T-cell (primary cell): ENCODE data around the gene PARP14. TPM values are rescaled to one million over a fixed set of nuclear protein-coding genes. Genes with fewer than 3 reads are reported as not detected.
"Not testable (repeated sequence)": the region's sequence is repeated elsewhere in the genome, so short reads cannot be mapped to it uniquely, and the experiment has no call there.

ENCODE experiments used
- ATAC-seq, 4 experiments: fragments of 200-7000 bp in 3 of 4; fragments of 150-1000 bp in 1 of 4; cut with Tn5 transposase; replicated peaks in 1 of 4; 1 replicate in 3 of 4; 2 replicates in 1 of 4; pipeline ENCODE4 v1.10.0; 2021; ENCODE audit warnings: moderate library complexity in 3 of 4, mild to moderate bottlenecking in 2 of 4, moderate number of reproducible peaks in 1 of 4
- CTCF ChIA-PET, 2 donors: fragments of 300-600 bp; sonication (Branson Sonifier 250); formaldehyde crosslinking; loops; one replicate each; lab custom pipeline; 2022; ENCODE audit warnings: antibody characterized with exemption in 2 of 2; lab: Charles Lee
- POLR2A ChIA-PET, 2 donors: fragments of 300-600 bp; sonication (Branson Sonifier 250); formaldehyde crosslinking; loops; one replicate each; lab custom pipeline; 2022; ENCODE audit warnings: antibody characterized with exemption in 2 of 2; lab: Charles Lee
- DNase-seq, 35 experiments: peaks; one replicate each; pipeline versions ENCODE4 v3.0.0 to v3.0.0-alpha.2; 2013 to 2023
- H3K27ac ChIP-seq: one replicate; pipeline ENCODE4 v1.5.1; 2013; ENCODE audit warnings: low read length
- H3K27me3 ChIP-seq, 2 experiments: replicated peaks in 1 of 2; 1 replicate in 1 of 2; 2 replicates in 1 of 2; pipeline versions ENCODE4 v1.6.1 to v1.7.0; 2013; ENCODE audit warnings: low read length in 1 of 2, mixed read lengths in 1 of 2; ENCODE audit not compliant: control insufficient read depth in 2 of 2, insufficient read depth in 2 of 2; ENCODE audit errors: extremely low read depth in 1 of 2
- H3K36me3 ChIP-seq, 2 donors: 1 replicate in 1 of 2; 2 replicates in 1 of 2; pipeline versions ENCODE4 v1.6.1 to v1.7.0; 2013; ENCODE audit warnings: low read length in 1 of 2; ENCODE audit not compliant: control insufficient read depth in 2 of 2, insufficient read depth in 1 of 2; ENCODE audit errors: extremely low read depth in 1 of 2
- H3K4me1 ChIP-seq, 2 experiments: 1 replicate in 1 of 2; 2 replicates in 1 of 2; pipeline versions ENCODE4 v1.6.1 to v1.7.0; 2013; ENCODE audit warnings: low read length in 2 of 2, mixed read lengths in 1 of 2; ENCODE audit not compliant: insufficient read depth in 2 of 2, control insufficient read depth in 1 of 2; ENCODE audit errors: extremely low read depth in 1 of 2
- H3K4me3 ChIP-seq, 2 donors: 1 replicate in 1 of 2; 2 replicates in 1 of 2; pipeline versions ENCODE4 v1.5.1 to v1.7.0; 2013; ENCODE audit warnings: mild to moderate bottlenecking in 2 of 2, low read length in 1 of 2, moderate library complexity in 1 of 2; ENCODE audit not compliant: control insufficient read depth in 1 of 2; ENCODE audit errors: extremely low read depth in 1 of 2
- H3K9me3 ChIP-seq: 2 replicates; pipeline ENCODE4 v1.7.0; 2013
- H3K27ac Mint-ChIP-seq, 2 donors: one replicate each; pipeline ENCODE4 v1.8.0; 2020 to 2021; ENCODE audit warnings: mild to moderate bottlenecking in 2 of 2, mixed read lengths in 2 of 2
- H3K27me3 Mint-ChIP-seq, 2 donors: one replicate each; pipeline ENCODE4 v1.8.0; 2021 to 2022; ENCODE audit warnings: mixed read lengths in 2 of 2
- H3K36me3 Mint-ChIP-seq: one replicate; pipeline ENCODE4 v1.8.0; 2021; ENCODE audit warnings: mixed read lengths
- H3K4me1 Mint-ChIP-seq, 3 donors: one replicate each; pipeline ENCODE4 v1.8.0; 2020 to 2022; ENCODE audit warnings: mixed read lengths in 3 of 3, mild to moderate bottlenecking in 1 of 3
- H3K4me3 Mint-ChIP-seq, 3 donors: one replicate each; pipeline ENCODE4 v1.8.0; 2020 to 2022; ENCODE audit warnings: mild to moderate bottlenecking in 3 of 3, mixed read lengths in 3 of 3, moderate library complexity in 3 of 3
- H3K9me3 Mint-ChIP-seq, 3 donors: one replicate each; pipeline ENCODE4 v1.8.0; 2020 to 2022; ENCODE audit warnings: mixed read lengths in 3 of 3
- WGBS: methylation state at CpG from one replicate; pipeline ENCODE4 v1.1.5; 2013; ENCODE audit warnings: missing lambda C conversion rate; ENCODE audit not compliant: insufficient coverage; 5-methylcytosine and 5-hydroxymethylcytosine counted together
- total RNA-seq, 35 experiments: library from RNA in 6 of 35; stranded (reverse) in 6 of 35; fragments of 120-200 nt in 1 of 35; gene quantifications; one replicate each; pipeline versions ENCODE4 v1.2.1 to v1.2.4 and lab custom pipeline; 2013 to 2026

PARP14 gene
- total RNA-seq, 5 donors from 2014 or later (not counting 1 experiment from before 2014, with no cell fraction given) = 46.9 to 70.2 (median 47.9) TPM

DNA sequence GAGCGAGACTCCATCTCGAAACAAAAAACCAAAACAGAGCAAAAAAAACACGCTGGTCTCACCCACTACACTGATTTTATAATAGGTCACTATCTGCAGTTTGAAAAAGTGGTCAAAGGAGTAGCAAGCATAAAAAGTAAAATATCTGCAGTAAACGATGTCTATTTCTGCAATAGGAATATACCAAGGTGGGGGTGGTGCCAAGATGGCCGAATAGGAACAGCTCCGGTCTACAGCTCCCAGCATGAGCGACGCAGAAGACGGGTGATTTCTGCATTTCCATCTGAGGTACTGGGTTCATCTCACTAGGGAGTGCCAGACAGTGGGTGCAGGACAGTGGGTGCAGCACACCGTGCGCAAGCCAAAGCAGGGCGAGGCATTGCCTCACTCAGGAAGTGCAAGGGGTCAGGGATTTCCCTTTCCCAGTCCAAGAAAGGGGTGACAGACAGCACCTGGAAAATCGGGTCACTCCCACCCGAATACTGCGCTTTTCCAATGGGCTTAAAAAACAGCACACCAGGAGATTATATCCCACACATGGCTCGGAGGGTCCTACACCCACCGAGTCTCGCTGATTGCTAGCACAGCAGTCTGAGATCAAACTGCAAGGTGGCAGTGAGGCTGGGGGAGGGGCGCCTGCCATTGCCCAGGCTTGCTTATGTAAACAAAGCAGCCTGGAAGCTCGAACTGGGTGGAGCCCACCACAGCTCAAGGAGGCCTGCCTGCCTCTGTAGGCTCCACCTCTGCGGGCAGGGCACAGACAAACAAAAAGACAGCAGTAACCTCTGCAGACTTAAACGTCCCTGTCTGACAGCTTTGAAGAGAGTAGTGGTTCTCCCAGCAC is 52.3 kb downstream of the PARP14 start:
- H3K27me3 Mint-ChIP-seq, H3K27me3 ChIP-seq, H3K27ac ChIP-seq, H3K9me3 Mint-ChIP-seq, H3K27ac Mint-ChIP-seq, H3K4me1 Mint-ChIP-seq, H3K4me1 ChIP-seq, H3K4me3 Mint-ChIP-seq, H3K4me3 ChIP-seq, DNase-seq, ATAC-seq, H3K36me3 ChIP-seq, H3K9me3 ChIP-seq: not testable (repeated sequence)
- CTCF ChIA-PET = interaction anchor here in 1 of 2 donors (0.6 kb wide), 2 partner anchors 12 to 38 kb away, joined by 3 to 4 read pairs; no protein-coding TSS in a partner anchor
- WGBS = 80% methylated on average over 2 of the region's 22 CpGs
- H3K36me3 Mint-ChIP-seq = peaks cover 39% of the 10 kb centered on the region
- POLR2A ChIA-PET = interaction anchor here in 1 of 2 donors (0.7 kb wide), 1 partner anchor 46 kb away, joined by 5 read pairs; no protein-coding TSS in a partner anchor

DNA sequence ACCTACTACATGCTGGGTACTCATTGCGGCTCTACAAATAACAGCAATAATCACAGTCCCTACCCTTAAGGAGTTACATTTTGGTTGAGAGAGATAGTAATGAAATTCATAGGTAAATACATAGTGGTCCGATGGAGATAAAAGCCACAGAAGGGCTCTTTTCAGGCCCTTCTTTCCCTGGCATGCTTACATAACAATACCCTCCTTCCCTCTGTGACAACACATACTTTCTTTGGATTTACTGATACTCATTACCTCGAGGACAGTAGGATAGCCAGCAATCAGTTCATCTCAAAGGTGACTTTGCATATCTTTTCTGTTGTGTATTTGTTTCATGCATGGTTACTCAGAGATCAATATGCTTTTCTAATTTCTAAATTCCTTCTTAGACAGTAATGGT is 58.5 kb downstream of the PARP14 start:
- POLR2A ChIA-PET = no interaction called here

DNA sequence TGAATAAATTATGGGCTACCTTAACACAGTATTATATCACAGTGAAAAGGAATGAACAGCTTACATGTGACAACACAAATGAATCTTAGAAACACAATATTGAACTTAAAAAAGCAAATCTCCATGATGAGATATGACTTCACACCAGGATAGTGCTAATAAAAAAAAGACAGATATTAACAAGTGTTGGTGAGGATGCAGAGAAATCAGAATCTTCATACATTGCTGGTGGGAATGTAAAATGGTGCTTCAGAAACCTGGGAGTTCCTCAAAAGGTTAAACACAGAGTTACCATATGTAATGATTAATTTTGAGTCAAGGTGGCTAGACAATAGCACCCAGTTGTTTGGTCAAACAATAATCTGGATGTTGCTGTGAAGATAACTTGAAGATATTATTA is 61.6 kb downstream of the PARP14 start:
- ChIA-PET POLR2A (no interaction called here), CTCF (no interaction called here)
- H3K9me3 Mint-ChIP-seq = peaks cover 0 to 6% (median 0%) of the 10 kb centered on the region in 3 donors
- peaks cover 12 to 19% of the 10 kb centered on the region in 2 donors for H3K36me3 ChIP-seq
- H3K4me3 ChIP-seq = no peak overlapping the region
- no peak overlapping the region for H3K4me3 Mint-ChIP-seq
- no peak overlapping the region for H3K27ac Mint-ChIP-seq
- no peaks in the 10 kb centered on the region for H3K4me1 ChIP-seq
- no peak overlapping the region for H3K27ac ChIP-seq
- ATAC-seq (no peak), DNase-seq (no peak)
- no peaks in the 10 kb centered on the region for H3K27me3 ChIP-seq
- H3K27me3 Mint-ChIP-seq = no peaks in the 10 kb centered on the region
- peaks cover 68% of the 10 kb centered on the region for H3K36me3 Mint-ChIP-seq
- H3K9me3 ChIP-seq = no peaks in the 10 kb centered on the region
- no peaks in the 10 kb centered on the region for H3K4me1 Mint-ChIP-seq

More for the DNA sequence above, 58.5 kb downstream of the PARP14 start:
- Histone ChIP-seq H3K4me1 (no peaks in the 10 kb centered on the region), H3K4me3 (no peak overlapping the region), H3K27ac (no peak overlapping the region), H3K27me3 (no peaks in the 10 kb centered on the region), H3K9me3 (no peaks in the 10 kb centered on the region), H3K36me3 (peaks cover 12 to 19% of the 10 kb centered on the region in 2 donors)
- Mint-ChIP-seq H3K9me3 (peaks cover 0 to 6% (median 0%) of the 10 kb centered on the region in 3 donors), H3K4me1 (no peaks in the 10 kb centered on the region), H3K4me3 (no peak overlapping the region), H3K27me3 (no peaks in the 10 kb centered on the region), H3K36me3 (peaks cover 61% of the 10 kb centered on the region), H3K27ac (no peak overlapping the region)
- ATAC-seq (no peak), DNase-seq (no peak)
- CTCF ChIA-PET = no interaction called here
- WGBS = no CpG with 5 or more reads among the region's 3 CpGs

GRCh38 chr3:122743581-122744120 is 63.0 kb downstream of the PARP14 start:
- peaks cover 12 to 23% of the 10 kb centered on the region in 2 donors for H3K36me3 ChIP-seq
- POLR2A ChIA-PET = no interaction called here

DNA sequence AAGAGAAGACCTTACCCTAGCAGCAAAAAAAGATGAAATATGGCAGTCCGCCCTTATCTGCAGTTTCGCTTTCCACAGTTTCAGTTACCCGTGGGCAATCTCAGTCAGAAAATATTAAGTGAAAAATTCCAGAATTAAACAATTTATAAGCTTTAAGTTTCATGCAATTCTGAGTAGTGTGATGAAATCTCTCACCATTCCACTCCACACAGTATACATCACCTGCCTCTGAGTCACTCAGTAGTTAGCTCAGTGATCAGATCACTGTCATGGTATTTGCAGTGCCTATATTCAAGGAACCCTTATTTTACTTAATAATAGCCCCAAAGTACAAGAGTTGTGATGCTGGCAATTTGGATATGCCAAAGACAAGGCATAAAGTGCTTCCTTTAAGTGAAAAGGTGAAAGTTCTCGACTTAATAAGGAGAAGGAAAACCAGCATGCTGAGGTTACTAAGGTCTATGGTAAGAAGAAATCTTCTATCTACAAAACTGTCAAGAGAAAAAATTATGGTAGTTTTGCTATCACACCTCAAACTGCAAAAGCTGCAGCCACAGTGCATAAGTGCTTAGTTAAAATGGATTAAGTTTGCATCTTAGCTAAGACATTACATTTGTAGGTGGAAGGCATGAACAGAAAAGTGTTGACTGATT is 64.9 kb downstream of the PARP14 start:
- ATAC-seq (no peak), DNase-seq (no peak)
- H3K36me3 ChIP-seq = peaks cover 11 to 13% of the 10 kb centered on the region in 2 donors
- Mint-ChIP-seq H3K27ac (no peak overlapping the region), H3K36me3 (peaks cover 51% of the 10 kb centered on the region), H3K9me3 (peaks cover 0 to 6% (median 0%) of the 10 kb centered on the region in 3 donors), H3K27me3 (no peaks in the 10 kb centered on the region), H3K4me3 (no peak overlapping the region), H3K4me1 (no peaks in the 10 kb centered on the region)
- WGBS = no CpG with 5 or more reads among the region's 4 CpGs
- ChIA-PET POLR2A (interaction anchor here in 1 of 2 donors (0.6 kb wide), 1 partner anchor 330 kb away, joined by 4 read pairs; the partner anchor contains the start of gene WDR5B), CTCF (interaction anchor here (0.6 to 0.7 kb wide), 6 partner anchors 60 to 654 kb away, joined by 3 to 9 read pairs (median 4); no protein-coding TSS in a partner anchor)
- no peak overlapping the region for H3K27ac ChIP-seq
- H3K27me3 ChIP-seq = no peaks in the 10 kb centered on the region
- no peaks in the 10 kb centered on the region for H3K9me3 ChIP-seq
- H3K4me3 ChIP-seq = no peak overlapping the region
- H3K4me1 ChIP-seq = no peaks in the 10 kb centered on the region

More at GRCh38 chr3:122743581-122744120, 63.0 kb downstream of the PARP14 start:
- Mint-ChIP-seq H3K27me3 (no peaks in the 10 kb centered on the region), H3K4me3 (no peak overlapping the region), H3K27ac (no peak overlapping the region), H3K4me1 (no peaks in the 10 kb centered on the region), H3K36me3 (peaks cover 68% of the 10 kb centered on the region), H3K9me3 (peaks cover 0 to 6% (median 0%) of the 10 kb centered on the region in 3 donors)
- Histone ChIP-seq H3K4me1 (no peaks in the 10 kb centered on the region), H3K27ac (no peak overlapping the region), H3K4me3 (no peak overlapping the region), H3K9me3 (no peaks in the 10 kb centered on the region), H3K27me3 (no peaks in the 10 kb centered on the region)
- 100% methylated on average over 1 of the region's 4 CpGs for WGBS
- CTCF ChIA-PET = interaction anchor here in 1 of 2 donors (0.9 kb wide), 1 partner anchor 12 kb away, joined by 5 read pairs; no protein-coding TSS in a partner anchor
- DNase-seq (no peak), ATAC-seq (no peak)

DNA sequence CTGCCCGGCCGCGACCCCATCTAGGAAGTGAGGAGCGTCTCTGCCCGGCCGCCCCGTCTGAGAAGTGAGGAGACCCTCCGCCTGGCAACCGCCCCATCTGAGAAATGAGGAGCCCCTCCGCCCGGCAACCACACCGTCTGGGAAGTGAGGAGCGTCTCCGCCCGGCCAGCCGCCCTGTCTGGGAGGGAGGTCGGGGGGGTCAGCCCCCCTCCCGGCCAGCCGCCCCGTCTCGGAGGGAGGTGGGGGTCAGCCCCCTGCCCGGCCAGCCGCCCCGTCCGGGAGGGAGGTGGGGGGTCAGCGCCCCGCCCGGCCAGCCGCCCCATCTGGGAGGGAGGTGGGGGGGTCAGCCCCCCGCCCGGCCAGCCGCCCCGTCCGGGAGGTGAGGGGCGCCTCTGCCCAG is 66.7 kb downstream of the PARP14 start:
- CTCF ChIA-PET = not testable (repeated sequence)

More for the DNA sequence above, 66.7 kb downstream of the PARP14 start:
- H3K27me3 Mint-ChIP-seq, ATAC-seq, H3K4me1 Mint-ChIP-seq, H3K9me3 ChIP-seq, H3K4me3 Mint-ChIP-seq, H3K4me3 ChIP-seq, POLR2A ChIA-PET, H3K27me3 ChIP-seq, H3K27ac ChIP-seq, H3K4me1 ChIP-seq, DNase-seq, H3K27ac Mint-ChIP-seq, H3K9me3 Mint-ChIP-seq: not testable (repeated sequence)
- no CpG with 5 or more reads among the region's 35 CpGs for WGBS
- H3K36me3 ChIP-seq = peaks cover 6 to 20% of the 10 kb centered on the region in 2 donors
- H3K36me3 Mint-ChIP-seq = peaks cover 52% of the 10 kb centered on the region
